ENCODE data around the gene DMAC2.

GRCh38 chr19:41442473-41443355 lies 3.0 kb upstream of the DMAC2 start, which contains the start of gene ERICH4:
- TF ChIP-seq POLR2A (IDR thresholded peaks at IDR 0.05; ENCODE audit: low read length) = no peak
- no peak for TF ChIP-seq GATA1 (IDR thresholded peaks at IDR 0.05; ENCODE audit: low read depth, low read length)
